ENCODE data around the gene TP53BP1.

The TP53BP1 gene

GRCh38 chr15:43487271-43487895, 5.6 kb downstream of the TP53BP1 start:
- DNase-seq, result no peak

GRCh38 chr15:43484455-43484854, 8.5 kb downstream of the TP53BP1 start:
- DNase-seq, result no peak

- no peak for DNase-seq
Measured at GRCh38 chr15:43483297-43484128, 9.4 kb downstream of the TP53BP1 start.

- DNase-seq, result no peak
Measured at GRCh38 chr15:43473885-43474284, 19.1 kb downstream of the TP53BP1 start.

- DNase-seq, result no peak
Measured at GRCh38 chr15:43471975-43472374, 21.0 kb downstream of the TP53BP1 start.

- DNase-seq, result no peak
Measured at GRCh38 chr15:43469867-43470266, 23.1 kb downstream of the TP53BP1 start.

- no peak for DNase-seq
Measured at GRCh38 chr15:43465100-43465499, 27.9 kb downstream of the TP53BP1 start.

- DNase-seq, result no peak
Measured at GRCh38 chr15:43463998-43464397, 29.0 kb downstream of the TP53BP1 start.

- DNase-seq, result no peak
Measured at GRCh38 chr15:43463507-43463906, 29.4 kb downstream of the TP53BP1 start.

- no peak for DNase-seq
Measured at GRCh38 chr15:43449981-43450380, 43.0 kb downstream of the TP53BP1 start.

- no peak for DNase-seq
Measured at GRCh38 chr15:43446344-43446743, 46.6 kb downstream of the TP53BP1 start.

GRCh38 chr15:43441316-43441715, 51.6 kb downstream of the TP53BP1 start:
- DNase-seq, result no peak

- DNase-seq, result peak; percentile 56
Measured at GRCh38 chr15:43440721-43441281, 52.2 kb downstream of the TP53BP1 start.

GRCh38 chr15:43439268-43439667, 53.7 kb downstream of the TP53BP1 start:
- DNase-seq, result no peak

GRCh38 chr15:43436395-43436794, 56.6 kb downstream of the TP53BP1 start:
- DNase-seq, result no peak

GRCh38 chr15:43434446-43434845, 58.5 kb downstream of the TP53BP1 start:
- DNase-seq, result no peak

GRCh38 chr15:43433661-43434303, 59.2 kb downstream of the TP53BP1 start:
- no peak for DNase-seq

- DNase-seq, result no peak
Measured at GRCh38 chr15:43433165-43433564, 59.8 kb downstream of the TP53BP1 start.

GRCh38 chr15:43429687-43430086, 63.3 kb downstream of the TP53BP1 start:
- DNase-seq, result no peak

GRCh38 chr15:43423793-43424192, 69.2 kb downstream of the TP53BP1 start:
- DNase-seq, result no peak

GRCh38 chr15:43420876-43421275, 72.1 kb downstream of the TP53BP1 start:
- no peak for DNase-seq

- no peak for DNase-seq
Measured at GRCh38 chr15:43420435-43420834, 72.5 kb downstream of the TP53BP1 start.

- DNase-seq, result no peak
Measured at GRCh38 chr15:43414196-43414595, 78.8 kb downstream of the TP53BP1 start.

- DNase-seq, result no peak
Measured at GRCh38 chr15:43412096-43412495, 80.9 kb downstream of the TP53BP1 start.
